Measurements from ENCODE around the gene PPP2R1A. TPM values are rescaled to one million over a fixed set of nuclear protein-coding genes. Genes with fewer than 3 reads are reported as not detected.

PPP2R1A gene
- total RNA-seq, 6 experiments from 2014 or later, result 59.4 to 93.0 (median 82.4) TPM

GRCh38 chr19:52224211-52224610 lies 34.4 kb downstream of the PPP2R1A start:
- intact Hi-C loops (cut with DNase I), result no loop called here
- Histone ChIP-seq H3K27ac (no peak overlapping the region), H3K27me3 (no peaks in the 10 kb centered on the region), H3K9me3 (no peaks in the 10 kb centered on the region), H3K4me3 (no peak overlapping the region), H3K36me3 (peaks cover 34 to 88% (median 58%) of the 10 kb centered on the region in 4 donors), H3K4me1 (no peaks in the 10 kb centered on the region)
- TF ChIP-seq CTCF (IDR thresholded peaks at IDR 0.05) (no peak), POLR2A (IDR thresholded peaks at IDR 0.05) (no peak)
- DNase-seq (no peak), ATAC-seq (no peak)
- 92% methylated on average over 4 of the region's 5 CpGs for WGBS (ENCODE audit: insufficient coverage, low coverage, low lambda C conversion rate, missing lambda C conversion rate)

GRCh38 chr19:52226652-52227051 lies 36.8 kb downstream of the PPP2R1A start:
- H3K9me3 ChIP-seq, result no peaks in the 10 kb centered on the region
- intact Hi-C loops (cut with DNase I), result no loop called here
- H3K27ac ChIP-seq, result no peak overlapping the region
- H3K4me3 ChIP-seq, result no peak overlapping the region
- DNase-seq (no peak), ATAC-seq (no peak)
- TF ChIP-seq POLR2A (IDR thresholded peaks at IDR 0.05) (no peak), CTCF (IDR thresholded peaks at IDR 0.05) (no peak)
- peaks cover 12 to 64% (median 37%) of the 10 kb centered on the region in 4 donors for H3K36me3 ChIP-seq
- H3K4me1 ChIP-seq, result no peaks in the 10 kb centered on the region
- WGBS (ENCODE audit: insufficient coverage, low coverage, low lambda C conversion rate, missing lambda C conversion rate), result 100% methylated on average over 3 of the region's 4 CpGs
- no peaks in the 10 kb centered on the region for H3K27me3 ChIP-seq

- intact Hi-C loops (cut with DNase I), result no loop called here
- no peaks in the 10 kb centered on the region for H3K4me1 ChIP-seq
- TF ChIP-seq CTCF (IDR thresholded peaks at IDR 0.05), result no peak
- TF ChIP-seq POLR2A (IDR thresholded peaks at IDR 0.05), result no peak
- no peaks in the 10 kb centered on the region for H3K27me3 ChIP-seq
- ATAC-seq (no peak), DNase-seq (no peak)
- H3K27ac ChIP-seq, result no peak overlapping the region
- H3K4me3 ChIP-seq, result no peak overlapping the region
- no peaks in the 10 kb centered on the region for H3K9me3 ChIP-seq
- 82% methylated on average over 9 of the region's 10 CpGs for WGBS (ENCODE audit: insufficient coverage, low coverage, low lambda C conversion rate, missing lambda C conversion rate)
- peaks cover 7 to 57% (median 31%) of the 10 kb centered on the region in 4 donors for H3K36me3 ChIP-seq
These were observed 37.5 kb downstream of the PPP2R1A start for GRCh38 chr19:52227196-52227940.

- no peak for ATAC-seq
- no peak for DNase-seq
- Histone ChIP-seq H3K27me3 (no peaks in the 10 kb centered on the region), H3K4me3 (no peak overlapping the region), H3K9me3 (no peaks in the 10 kb centered on the region), H3K4me1 (no peaks in the 10 kb centered on the region), H3K36me3 (peaks cover 7 to 50% (median 27%) of the 10 kb centered on the region in 4 donors), H3K27ac (no peak overlapping the region)
- intact Hi-C loops (cut with DNase I), result no loop called here
- TF ChIP-seq CTCF (IDR thresholded peaks at IDR 0.05) (no peak), POLR2A (IDR thresholded peaks at IDR 0.05) (no peak)
- WGBS (ENCODE audit: insufficient coverage, low coverage, low lambda C conversion rate, missing lambda C conversion rate), result 92% methylated on average over 5 of the region's 5 CpGs
These were observed 38.1 kb downstream of the PPP2R1A start for GRCh38 chr19:52227980-52228379.
